Pons (tissue), 1 donor: ENCODE results near the gene ARHGEF39.

Experiments
- DNase-seq: peaks from one replicate; pipeline ENCODE4 v3.0.0-alpha.2; 2016; ENCODE audit warnings: low spot score

Gene ARHGEF39

DNA sequence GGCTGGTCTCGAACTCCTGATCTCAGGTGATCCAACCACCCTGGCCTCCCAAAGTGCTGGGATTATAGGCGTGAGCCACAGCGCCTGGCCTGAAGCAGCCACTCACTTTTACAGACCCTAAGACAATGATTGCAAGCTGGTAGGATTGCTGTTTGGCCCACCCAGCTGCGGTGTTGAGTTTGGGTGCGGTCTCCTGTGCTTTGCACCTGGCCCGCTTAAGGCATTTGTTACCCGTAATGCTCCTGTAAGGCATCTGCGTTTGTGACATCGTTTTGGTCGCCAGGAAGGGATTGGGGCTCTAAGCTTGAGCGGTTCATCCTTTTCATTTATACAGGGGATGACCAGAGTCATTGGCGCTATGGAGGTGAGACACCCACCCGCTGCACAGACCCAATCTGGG lies 10.2 kb upstream of the ARHGEF39 start:
- no peak for DNase-seq

DNA sequence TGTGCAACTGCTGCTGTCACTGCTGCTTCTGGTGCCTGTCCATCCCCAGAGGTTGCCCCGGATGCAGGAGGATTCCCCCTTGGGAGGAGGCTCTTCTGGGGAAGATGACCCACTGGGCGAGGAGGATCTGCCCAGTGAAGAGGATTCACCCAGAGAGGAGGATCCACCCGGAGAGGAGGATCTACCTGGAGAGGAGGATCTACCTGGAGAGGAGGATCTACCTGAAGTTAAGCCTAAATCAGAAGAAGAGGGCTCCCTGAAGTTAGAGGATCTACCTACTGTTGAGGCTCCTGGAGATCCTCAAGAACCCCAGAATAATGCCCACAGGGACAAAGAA lies 9.0 kb upstream of the ARHGEF39 start:
- DNase-seq: no peak

DNA sequence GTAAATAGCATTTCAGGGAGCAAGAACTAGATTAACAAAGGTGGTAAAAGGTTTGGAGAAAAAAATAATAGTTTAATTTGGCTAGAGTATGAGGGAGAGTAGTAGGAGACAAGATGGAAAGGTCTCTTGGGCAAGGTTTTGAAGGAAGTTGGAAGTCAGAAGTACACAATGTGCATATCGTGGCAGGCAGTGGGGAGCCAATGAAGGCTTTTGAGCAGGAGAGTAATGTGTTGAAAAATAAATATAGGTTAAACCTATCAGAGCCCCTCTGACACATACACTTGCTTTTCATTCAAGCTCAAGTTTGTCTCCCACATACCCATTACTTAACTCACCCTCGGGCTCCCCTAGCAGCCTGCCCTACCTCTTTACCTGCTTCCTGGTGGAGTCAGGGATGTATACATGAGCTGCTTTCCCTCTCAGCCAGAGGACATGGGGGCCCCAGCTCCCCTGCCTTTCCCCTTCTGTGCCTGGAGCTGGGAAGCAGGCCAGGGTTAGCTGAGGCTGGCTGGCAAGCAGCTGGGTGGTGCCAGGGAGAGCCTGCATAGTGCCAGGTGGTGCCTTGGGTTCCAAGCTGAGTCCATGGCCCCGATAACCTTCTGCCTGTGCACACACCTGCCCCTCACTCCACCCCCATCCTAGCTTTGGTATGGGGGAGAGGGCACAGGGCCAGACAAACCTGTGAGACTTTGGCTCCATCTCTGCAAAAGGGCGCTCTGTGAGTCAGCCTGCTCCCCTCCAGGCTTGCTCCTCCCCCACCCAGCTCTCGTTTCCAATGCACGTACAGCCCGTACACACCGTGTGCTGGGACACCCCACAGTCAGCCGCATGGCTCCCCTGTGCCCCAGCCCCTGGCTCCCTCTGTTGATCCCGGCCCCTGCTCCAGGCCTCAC lies 8.4 kb upstream of the ARHGEF39 start, which contains the start of gene CA9:
CA9 (plus strand) TSS at position 797 of the 893 bp plus-strand sequence; CDS start at position 829, 32 bp downstream.
- no peak for DNase-seq

DNA sequence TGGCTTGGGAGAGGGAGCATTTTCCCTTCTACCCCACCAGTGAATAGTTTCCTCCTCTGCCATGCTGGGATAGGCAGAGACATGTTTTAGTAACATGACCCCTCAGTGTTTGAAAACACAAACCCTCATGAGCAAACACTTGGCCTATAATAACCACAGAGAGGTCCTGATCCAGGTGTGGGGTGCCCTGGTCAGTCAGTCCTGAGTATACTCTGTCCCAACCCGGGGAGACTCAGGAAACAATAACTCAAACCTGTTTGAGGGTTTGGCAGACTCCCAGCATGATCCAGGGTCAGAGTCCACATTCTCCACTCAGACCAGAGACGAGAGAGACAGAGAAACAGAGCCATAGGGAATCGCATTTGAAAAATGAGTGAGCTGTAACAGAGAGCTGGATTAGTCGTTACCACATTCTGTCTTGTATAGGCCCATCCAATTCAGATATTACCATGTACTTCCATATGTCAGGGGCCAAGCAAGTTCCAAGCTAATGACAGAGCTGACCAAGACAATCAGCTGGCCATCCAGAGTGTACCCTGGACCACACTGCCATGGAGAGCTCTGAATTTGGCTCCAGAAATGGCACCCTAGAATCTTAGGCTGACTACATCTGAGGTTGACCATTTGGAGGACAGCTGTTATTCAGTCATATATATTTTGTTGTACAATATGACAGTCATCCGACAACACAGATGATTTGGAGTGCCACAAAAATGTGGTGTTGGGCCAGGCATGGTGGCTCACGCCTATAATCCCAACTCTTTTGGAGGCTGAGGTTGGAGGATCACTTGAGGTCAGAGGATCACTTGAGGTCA lies 4.5 kb upstream of the ARHGEF39 start:
- DNase-seq: no peak

GRCh38 chr9:35667939-35668338 lies 2.9 kb upstream of the ARHGEF39 start:
- DNase-seq: no peak

GRCh38 chr9:35666549-35666948 lies 1.6 kb upstream of the ARHGEF39 start:
- DNase-seq: no peak

DNA sequence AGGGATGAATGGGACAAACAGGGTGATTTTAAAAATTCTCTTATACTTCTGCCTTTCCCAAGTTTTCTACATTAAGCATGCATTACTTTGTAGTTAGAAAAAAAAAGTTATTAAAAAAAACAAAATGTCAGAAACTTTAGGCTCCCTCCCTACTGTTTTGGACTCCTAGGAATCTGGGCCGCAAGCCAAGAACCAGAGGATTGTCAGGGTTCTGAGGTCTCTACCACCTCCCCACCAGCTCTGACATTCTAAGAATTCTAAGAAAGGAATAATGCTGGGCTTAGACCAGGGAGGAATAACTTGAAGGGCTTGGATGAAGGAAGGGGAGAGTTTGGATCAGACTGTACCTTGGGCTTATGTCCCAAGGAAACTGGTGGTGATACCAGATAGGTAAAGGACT lies 1.1 kb upstream of the ARHGEF39 start:
- DNase-seq: no peak

- DNase-seq: no peak
Observed at GRCh38 chr9:35665471-35665818, 450 bp upstream of the ARHGEF39 start.

DNA sequence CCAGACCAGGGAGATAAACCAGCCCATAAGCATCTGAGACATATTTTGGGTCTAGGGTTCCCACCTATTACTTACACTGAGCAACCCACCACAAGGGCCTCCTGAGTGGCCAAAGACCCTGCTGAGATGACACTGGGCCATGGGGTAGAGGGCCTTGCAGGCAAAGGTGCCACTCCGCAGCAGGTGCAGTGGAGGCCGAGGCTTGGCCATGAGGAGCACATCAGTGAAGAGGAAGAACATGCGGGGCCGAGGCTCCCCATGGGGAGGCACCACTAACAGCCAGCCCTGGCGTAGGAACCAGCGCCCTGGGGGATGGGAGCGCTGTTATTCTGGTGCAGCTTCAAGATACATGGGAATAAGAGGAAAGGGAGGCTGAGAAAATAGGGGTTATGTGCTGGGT lies 2.6 kb downstream of the ARHGEF39 start:
- DNase-seq: no peak

GRCh38 chr9:35661756-35662350 lies 3.1 kb downstream of the ARHGEF39 start:
- DNase-seq: no peak

GRCh38 chr9:35660966-35661415 lies 4.0 kb downstream of the ARHGEF39 start:
- peak; percentile 62 for DNase-seq

DNA sequence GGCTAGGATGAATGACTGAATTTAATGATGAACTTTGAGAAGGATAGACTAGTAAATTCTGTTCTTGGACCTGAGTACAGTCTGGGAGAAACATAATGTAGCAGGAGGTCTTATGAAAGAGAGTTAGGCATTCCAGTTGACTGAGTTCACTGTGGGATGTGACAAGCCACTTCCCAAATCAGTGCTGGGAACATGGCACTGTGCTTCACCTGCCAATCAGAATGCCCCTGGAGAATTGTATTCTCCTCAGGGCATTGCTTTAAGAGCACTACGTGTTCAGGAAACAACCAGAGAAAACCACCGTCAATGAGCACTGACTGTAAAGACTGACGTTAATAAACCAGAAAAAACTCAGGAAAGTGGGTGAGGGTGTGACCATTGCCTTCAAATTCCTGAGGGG lies 5.7 kb downstream of the ARHGEF39 start:
- no peak for DNase-seq

- no peak for DNase-seq
Observed at GRCh38 chr9:35658968-35659220, 6.1 kb downstream of the ARHGEF39 start.

GRCh38 chr9:35658137-35658967 lies 6.6 kb downstream of the ARHGEF39 start, which contains the start of gene CCDC107:
Gene CCDC107, plus strand, starts transcription at chr9:35658292. Its CDS starts 88 bp downstream, at chr9:35658380.
- DNase-seq: no peak

DNA sequence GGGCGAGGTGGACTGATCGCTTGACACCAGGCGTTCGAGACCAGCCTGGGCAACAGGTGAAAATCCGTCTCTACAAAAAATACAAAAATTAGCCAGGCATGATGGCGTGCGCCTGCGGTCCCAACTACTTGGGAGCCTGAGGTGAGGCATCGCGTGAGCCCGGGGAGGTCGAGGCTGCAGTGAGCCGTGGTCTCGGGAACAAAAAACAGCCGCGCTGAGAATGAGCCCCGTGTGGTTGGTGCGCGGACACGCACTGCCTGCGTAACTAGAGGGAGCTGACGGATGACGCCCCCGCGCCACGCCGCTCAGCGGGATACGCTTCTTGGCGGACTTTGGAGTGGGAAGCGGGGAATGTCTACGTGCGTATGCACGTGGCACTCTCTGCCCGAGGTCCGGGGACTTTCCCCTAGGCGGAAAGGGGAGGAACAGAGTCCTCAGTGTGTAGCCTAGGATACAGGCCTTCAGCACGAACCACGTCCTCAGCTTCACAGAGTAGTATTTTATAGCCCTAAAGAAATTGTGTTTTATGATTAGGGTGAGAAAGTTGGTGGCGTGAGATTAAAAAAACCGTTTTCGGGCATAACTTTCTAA lies 7.4 kb downstream of the ARHGEF39 start, which contains the start of gene RMRP:
RMRP (minus strand) TSS at position 474 of the 591 bp plus-strand sequence.
- DNase-seq: peak; percentile 100

GRCh38 chr9:35656831-35657545 lies 8.0 kb downstream of the ARHGEF39 start:
- DNase-seq: peak; percentile 66

GRCh38 chr9:35656348-35656747 lies 8.6 kb downstream of the ARHGEF39 start:
- DNase-seq: no peak

GRCh38 chr9:35653611-35654010 lies 11.4 kb downstream of the ARHGEF39 start:
- DNase-seq: no peak

DNA sequence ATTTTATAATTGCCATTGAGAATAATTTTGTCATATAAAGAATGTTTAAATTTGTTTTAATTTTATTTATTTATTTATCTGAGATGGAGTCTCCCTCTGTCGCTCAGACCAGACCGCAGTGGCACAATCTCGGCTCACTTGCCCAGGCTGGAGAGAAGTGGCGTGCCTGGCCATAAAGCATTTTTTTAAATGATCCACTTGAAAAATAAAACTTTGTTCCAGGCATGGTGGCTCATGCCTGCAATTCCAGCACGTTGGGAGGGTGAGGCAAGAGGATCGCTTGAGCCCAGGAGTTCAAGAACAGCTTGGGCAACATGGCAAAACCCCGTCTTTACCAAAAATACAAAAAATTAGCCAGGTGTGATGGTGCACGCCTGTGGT lies 12.2 kb downstream of the ARHGEF39 start:
- no peak for DNase-seq

- no peak for DNase-seq
Observed at GRCh38 chr9:35651956-35652828, 12.8 kb downstream of the ARHGEF39 start.
